NOMO-1 (cell line): ENCODE data around the gene LMNB1.
"Not testable (repeated sequence)": the region's sequence is repeated elsewhere in the genome, so short reads cannot be mapped to it uniquely, and the experiment has no call there.

Source experiments
- DNase-seq, 2 experiments: peaks; one replicate each; lab custom pipeline; 2025; ENCODE audit not compliant: unreplicated experiment in 2 of 2; lab: John Stamatoyannopoulos, UW

Gene LMNB1

DNA sequence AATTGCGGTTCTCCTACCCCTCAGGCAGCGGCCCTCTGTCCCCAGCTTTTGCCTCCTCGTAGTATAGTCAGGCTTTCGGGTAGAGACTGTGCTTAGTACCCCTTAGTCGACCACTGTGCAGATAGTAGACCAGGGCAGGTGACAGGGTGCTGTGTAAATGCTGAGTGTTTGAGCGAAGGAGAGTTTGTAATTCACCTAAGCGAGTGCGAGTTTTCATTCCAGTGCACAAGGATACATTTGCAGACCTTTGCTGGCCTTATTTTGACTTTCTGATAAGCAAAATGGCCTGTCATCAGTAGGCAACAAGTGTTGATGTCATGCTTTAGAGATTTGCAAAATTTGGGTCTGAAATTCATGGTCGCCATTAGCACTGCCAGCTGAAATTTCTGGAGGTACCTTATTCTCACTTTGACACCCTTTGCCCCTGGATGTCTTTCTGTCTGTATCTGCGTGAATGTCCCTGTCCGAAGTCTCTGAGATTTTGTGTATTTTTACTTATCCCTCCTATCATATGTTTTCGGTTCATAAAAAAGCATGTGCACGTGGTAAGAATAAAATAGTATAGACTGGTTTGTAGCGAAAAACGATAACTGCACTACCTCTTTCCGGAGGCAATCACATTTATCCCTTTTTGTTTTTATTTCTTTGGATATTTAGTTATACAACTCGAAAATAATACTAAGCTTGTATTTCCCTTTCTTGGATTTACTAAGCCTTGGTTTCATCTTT is 1.9 kb downstream of the LMNB1 start:
- DNase-seq, result peak in 1 of 2 experiments; percentile 26

DNA sequence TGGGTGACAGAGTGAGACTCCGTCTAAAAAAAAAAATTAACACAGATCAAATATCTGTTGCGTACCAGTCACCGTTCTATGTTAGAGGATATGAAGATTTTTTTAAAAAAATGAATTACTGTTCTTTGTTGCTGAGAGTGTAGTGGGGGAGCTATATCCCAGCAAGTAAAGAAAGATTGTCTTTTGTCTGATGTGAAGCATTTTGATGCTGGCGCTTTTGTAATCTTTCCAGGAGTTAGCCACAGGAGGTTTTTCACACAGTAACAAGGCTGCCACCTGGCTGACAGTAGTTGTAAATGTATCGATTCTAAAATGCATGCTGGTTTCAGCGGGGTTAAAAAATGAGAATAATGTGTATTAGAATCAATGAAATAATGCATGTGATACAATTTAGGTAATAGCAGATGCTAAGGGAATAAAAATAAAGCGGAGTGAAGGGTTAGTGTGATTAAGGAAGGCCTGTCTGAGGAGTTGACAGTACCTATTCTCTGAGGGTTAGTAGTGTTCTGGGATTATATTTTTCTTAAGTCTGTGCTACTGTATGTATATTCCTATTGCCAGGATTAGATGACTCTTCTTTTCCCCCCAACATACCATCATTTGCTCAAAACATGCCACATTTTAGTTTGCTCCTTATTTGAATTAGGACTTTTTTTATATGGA is 3.4 kb downstream of the LMNB1 start:
- DNase-seq, result peak; percentile 55 to 83

DNA sequence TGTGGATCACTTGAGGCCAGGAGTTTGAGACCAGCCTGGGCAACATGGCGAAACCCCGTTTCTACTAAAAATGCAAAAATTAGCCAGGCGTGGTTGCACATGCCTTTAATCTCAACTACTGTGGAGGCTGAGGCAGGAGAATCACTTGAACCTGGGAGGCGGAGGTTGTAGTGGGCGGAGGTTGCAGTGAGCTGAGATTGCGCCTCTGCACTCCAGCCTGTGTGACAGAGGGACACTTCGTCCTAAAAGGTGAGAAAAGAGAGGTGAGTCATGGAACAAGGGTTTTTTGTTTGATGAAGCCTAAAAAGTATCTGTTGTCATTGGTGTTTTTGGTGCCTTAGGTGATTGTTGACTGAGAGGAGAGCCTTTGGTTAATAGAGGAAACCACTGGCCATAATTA is 11.5 kb downstream of the LMNB1 start:
- not testable (repeated sequence) for DNase-seq

DNA sequence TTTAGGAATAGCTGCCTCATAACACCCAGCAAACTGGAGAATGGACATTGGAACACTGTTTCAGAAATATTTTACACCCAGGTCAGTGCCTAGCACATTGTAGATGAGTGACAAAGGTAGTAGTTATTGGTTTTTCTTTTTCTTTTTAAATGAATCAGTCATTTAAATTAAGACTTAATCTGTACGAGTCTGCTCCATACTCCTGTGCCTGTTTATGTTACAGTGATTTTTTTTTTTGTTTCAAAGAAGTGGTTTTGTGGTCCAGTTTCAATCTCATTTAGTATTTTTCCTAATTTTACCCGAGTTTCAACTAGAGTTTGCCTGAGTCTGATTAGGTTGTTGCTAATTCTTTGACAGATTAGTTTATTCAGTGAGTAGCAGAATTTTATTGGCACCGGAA is 16.2 kb downstream of the LMNB1 start:
- DNase-seq, result no peak

DNA sequence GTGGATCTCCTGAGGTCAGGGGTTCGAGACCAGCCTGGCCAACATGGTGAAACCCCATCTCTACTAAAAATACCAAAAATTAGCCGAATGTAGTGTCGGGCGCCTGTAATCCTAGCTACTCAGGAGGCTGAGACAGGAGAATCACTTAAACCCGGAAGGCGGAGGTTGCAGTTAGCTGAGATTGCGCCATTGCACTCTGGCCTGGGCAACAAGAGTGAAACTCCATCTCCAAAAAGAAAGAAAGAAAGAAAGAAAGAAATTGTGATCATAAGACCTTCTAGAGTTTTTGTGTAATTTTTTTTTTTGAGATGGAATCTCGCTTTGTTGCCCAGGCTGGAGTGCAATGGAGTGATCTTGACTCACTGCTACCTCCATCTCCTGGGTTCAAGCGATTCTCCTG is 16.7 kb downstream of the LMNB1 start:
- not testable (repeated sequence) for DNase-seq

DNA sequence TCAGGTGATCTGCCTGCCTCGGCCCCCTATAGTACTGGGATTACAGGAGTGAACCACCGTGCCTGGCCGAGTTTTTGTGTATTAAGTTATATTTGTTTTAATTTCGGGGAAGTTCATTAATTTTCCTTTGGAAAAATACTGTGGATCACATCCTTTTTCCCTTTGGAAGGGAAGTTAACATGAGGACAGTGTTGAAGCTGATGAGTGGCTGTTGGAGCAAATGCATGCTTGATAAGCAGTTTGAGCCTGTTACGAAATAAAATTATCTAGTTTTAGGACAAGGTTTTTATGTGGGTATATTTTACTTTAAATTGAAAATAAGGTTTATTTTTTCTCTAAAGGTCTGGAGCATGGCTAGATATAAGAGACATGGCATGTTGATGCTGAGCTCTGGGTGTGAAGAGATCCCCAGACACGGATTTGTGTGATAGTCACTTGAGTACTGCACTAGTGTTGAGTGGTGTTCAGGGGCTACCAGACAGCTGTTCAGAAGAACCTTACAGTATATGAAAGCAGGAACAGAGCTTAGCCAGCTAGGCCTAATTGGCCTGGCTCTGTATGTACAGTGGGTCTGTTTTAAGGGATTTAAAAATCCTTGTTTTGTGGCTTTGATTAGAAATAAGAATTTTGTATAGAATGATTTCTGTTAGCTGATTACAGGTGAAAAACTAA is 17.4 kb downstream of the LMNB1 start:
- DNase-seq, result no peak

DNA sequence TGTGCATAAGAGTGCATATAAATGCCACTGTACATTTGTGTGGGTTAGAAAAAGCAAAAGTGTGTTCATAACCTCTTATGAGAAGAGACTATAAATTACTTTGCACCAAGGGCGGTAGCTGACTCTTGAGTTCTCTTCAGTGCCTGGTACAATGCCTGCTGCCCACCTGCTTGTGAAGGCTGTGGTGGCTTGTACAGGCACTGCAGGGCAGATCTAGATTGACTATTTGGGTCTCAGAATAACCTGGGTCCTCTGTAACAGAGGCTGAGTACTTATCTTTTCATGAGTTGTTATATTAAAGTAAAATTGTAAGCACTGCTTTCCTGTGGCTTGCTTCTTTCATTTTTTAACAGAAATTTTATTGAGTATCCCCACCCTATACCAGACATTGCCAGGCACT is 22.8 kb downstream of the LMNB1 start:
- DNase-seq, result no peak

DNA sequence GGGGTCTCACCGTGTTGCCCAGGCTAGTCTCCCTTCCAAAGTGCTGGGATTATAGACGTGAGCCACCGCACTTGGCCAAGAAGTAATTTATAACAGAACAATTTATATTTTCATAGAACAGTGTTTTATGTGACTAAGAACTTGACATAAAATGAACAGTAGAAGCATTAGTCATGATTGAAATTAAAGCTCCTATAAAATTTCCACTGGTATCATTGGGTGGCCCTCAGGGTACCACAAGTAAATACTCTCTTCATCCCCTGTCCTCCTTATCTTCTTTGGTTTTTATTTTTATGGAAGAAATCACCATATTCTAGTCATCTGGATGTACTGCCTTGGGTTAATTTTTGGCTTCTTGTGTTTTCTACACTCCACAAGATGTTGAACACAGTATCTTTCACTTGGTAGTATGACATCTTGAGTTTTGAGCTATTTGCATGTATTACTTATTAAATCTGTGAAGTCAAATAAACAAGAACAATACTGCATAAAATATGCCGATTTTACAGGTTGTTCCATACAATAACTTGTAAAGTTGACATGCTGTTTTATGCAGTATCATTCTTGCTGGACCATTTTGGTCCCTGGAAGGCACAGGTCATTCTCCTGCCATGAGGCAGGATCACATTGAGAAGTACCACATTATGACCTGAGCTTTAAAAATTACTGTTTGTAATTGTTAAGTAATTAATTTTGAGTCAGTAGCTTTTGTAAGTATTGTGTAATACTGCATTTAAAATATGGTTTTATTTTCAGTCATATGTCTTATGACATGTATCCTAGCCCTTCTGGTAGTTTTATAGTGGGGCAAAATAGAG is 24.4 kb downstream of the LMNB1 start:
- peak in 1 of 2 experiments; percentile 40 for DNase-seq

DNA sequence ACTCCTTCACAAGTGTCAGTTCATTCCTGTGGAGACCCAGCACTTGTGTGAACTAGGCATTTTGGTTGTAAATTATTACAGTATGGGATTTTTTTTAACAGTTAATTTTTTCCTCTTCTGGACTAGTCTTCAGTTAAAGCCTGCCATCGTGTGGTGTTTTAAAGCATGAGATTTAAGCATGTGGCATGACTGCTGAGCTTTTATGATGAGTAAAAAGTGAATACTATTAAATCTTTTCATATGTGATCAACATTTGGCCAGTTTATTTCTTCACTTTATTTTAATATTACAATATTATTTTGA is 25.0 kb downstream of the LMNB1 start:
- DNase-seq, result no peak

DNA sequence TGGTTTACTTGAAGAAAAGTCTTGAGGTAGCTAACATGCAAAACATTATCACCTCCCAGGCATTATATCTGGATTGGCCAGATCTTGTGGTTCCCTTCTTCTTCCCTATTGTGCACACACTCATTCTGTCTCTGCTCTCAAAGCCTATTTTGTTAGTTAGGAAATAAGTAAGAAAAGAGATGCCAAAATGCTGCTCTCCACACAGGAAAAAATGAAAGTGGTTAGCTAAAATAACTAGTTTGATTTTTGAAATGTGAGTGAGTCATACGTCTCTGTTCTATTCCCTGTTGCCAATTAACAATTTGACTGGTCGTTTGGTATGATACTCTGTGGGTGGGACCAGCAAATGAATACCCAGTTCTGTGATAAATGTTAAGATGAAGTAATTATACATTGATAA is 28.1 kb downstream of the LMNB1 start:
- no peak for DNase-seq

DNA sequence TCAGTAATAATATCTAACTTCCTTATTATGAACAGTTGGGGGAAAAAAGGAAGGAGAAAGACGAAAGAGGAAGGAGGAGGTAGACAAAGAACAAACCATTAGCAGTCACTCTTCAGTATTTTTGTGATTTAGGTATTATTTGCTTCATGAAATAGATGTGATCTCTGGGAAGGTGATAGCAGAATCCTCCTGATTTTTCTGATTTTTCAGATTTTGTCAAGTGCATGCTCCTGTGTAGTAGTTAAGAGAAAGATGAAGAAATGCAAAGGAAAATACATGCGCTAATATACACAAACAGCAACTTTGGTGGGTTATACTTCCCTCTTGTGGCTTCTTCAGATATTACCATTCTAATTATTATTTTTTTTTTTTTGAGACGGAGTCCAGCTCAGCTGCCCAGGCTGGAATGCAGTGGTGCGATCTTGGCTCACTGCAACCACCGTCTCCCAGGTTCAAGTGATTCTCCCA is 31.6 kb downstream of the LMNB1 start:
- DNase-seq, result peak; percentile 65 to 78

DNA sequence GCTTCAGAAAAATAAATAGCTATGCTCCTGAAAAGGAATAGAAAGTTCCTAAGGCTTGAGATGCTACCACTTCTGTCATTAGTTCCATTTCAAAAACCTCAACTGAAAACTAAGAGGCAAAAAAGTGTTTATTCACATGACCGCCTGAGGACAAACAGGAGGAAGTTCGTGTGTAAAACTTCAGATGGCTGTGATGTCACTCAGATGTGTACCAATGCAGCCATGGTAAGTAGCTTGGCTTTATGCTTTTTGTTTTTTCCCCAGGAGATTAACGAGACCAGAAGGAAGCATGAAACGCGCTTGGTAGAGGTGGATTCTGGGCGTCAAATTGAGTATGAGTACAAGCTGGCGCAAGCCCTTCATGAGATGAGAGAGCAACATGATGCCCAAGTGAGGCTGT is 33.0 kb downstream of the LMNB1 start:
- no peak for DNase-seq

DNA sequence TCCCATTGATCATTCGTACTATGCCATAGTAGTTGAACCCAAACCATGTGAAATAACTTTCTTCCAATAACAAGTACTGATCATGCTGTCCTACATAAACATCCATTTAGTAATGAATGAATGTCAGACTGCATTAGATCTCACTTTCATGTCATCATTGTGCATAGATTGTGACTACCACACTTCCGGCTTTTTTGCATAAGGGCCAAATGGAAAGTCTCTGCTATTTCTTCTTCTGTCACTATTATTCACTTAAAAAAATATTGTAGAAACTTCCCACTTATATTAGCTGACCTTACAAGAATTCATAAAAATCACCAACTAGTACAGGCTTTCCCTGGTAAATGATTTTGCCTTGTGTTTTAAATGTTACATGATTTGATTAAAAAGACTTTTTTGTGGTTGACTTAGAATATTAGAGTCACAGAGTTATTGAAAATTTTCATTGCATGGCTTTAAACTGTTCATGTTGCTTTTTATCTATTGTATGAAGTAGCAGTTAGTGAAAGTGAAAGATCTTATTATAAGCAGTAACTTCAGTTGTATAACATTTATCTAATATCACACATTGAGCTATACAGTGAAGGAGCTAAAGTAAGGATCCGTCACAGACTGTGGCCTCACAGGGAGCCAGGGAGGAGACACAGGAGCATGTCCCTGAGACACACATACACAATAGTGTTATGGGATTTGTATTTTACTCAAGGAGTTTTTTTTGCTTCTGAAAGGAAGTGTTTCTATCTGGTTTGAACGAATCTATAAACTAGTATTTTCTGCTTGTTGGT is 33.9 kb downstream of the LMNB1 start:
- no peak for DNase-seq

DNA sequence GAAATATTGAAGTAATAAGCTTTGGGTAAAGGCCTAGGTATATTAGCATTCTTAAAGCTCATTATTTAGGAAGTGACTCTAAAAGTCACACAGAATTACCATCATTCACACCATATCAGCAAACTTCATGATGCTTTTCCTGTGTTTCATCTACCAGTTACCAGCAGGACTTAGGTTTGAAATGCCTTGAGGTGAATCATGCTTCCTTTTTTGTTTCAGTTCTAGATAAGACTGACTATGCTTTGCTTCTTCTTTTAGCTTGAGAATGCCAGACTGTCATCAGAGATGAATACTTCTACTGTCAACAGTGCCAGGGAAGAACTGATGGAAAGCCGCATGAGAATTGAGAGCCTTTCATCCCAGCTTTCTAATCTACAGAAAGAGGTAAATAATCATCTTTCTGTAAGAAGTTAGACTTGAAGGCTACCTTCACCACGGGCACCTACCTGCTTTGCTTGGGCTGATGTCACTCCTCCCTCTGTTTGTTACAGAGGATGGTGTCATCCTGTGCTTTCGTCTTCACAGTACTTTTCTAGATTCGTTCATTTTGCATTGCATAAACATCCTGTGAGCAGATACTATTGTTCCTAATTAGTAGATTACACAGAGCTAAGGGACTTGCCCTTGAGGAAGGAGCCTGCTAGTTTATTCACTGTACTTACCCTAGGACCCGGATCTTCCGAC is 34.7 kb downstream of the LMNB1 start:
- peak in 1 of 2 experiments; percentile 56 for DNase-seq

DNA sequence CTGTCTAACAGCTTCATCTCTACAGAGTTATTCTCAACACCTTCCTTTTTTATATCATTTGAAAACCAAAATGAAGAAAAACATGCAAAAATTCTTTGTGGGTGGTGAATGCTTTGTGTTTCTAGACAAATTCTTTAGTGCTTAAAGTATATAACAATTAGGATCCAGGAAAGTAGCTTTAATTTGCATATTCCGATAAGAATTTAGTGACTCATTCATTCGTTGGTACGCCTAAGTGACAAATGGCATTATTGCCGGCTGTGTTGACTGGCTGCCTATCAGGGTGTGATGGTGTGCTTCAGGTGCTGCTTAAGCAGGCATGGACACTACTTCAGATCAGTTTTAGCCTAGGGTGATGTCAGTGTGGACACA is 35.2 kb downstream of the LMNB1 start:
- no peak for DNase-seq

DNA sequence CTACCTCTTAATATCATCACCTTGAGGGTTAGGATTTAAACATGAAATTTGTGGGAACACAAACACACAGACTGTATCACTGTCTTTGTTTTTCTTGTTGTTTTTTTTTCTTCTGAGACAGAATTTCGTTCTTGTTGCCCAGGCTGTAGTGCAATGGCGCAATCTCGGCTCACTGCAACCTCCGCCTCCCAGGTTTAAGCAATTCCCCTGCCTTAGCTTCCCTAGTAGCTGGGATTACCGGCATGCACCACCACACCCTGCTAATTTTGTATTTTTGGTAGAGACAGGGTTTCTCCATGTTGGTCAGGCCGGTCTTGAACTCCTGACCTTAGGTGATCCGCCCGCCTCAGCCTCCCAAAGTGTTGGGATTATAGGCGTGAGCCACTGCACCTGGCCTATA is 36.9 kb downstream of the LMNB1 start:
- not testable (repeated sequence) for DNase-seq

DNA sequence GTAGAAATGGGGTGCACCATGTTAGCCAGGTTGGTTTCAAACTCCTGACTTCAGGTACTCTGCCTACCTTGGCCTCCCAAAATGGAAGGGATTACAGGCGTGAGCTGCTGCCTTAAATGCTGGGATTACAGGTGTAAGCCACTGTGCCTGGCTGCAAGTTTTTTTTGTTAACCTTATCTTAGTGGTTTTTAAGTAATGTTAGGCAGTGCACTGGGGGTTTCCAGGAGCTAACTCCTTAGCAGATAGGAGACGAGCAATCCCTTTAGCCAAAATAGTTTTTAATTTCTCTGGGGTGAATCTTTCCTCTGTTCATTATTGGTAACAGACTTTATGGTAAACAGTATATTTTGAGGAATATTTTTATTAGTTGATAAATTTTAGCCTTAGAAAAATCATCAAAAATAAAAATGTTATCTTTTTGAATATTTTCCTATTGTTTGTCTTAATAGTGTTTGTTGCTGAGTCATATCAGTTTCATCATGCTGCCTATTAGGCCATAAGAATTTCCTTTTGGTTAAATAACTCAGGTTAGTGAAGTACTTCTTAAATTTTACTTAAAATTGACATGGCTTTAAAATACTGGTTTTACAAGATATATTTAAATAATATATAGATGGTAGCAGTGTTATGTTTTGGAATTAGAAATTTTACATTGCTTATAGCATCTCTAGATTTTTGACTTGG is 37.9 kb downstream of the LMNB1 start:
- no peak for DNase-seq

DNA sequence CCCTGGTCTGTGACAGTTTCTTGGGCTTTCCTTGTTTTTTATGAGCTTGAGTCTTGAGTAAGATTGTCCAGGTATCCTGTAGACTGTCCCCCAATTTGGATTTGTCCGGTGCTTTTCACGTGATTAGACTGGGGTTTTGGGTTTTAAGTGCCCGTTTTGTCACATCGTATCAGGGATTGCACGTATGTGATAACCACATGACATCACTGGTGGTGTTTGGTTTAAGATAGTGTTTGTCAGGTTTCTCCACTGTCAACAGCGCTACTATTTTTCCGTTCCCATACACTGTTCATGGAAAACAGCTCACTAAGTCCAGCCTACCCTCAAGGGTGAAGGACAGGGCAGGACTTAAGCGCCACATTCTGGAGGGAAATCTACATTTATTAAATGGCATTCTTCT is 39.7 kb downstream of the LMNB1 start:
- no peak for DNase-seq

DNA sequence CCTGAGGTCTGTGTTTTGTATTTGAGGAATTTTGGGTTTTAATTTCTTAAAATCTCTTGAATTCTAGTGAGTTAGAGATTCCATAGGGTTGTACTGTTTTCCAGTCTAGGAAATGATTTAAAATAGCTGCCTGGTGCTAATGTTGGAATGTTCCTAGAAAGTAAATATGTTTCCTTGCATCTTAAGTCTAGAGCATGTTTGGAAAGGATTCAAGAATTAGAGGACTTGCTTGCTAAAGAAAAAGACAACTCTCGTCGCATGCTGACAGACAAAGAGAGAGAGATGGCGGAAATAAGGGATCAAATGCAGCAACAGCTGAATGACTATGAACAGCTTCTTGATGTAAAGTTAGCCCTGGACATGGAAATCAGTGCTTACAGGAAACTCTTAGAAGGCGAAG is 41.8 kb downstream of the LMNB1 start:
- no peak for DNase-seq
